LHCN-M2 (cell line): ENCODE results near the gene IPO13. TPM values are rescaled to one million over a fixed set of nuclear protein-coding genes. Genes with fewer than 3 reads are reported as not detected.
A peak's percentile ranks its signal among the peaks of the same experiment; 100 is the strongest.

Experiments used
- DNase-seq: peaks from one replicate; pipeline ENCODE4 v3.0.0-alpha.2; 2012; ENCODE audit warnings: low read depth
- total RNA-seq: library from RNA; depleted of rRNA; stranded (reverse); fragments of >200 nt; gene quantifications from 2 replicates; pipeline ENCODE4 v1.2.3, GENCODE V29; 2014

IPO13 gene
- total RNA-seq, 1 experiment from 2014 or later = 31.8 TPM

DNA sequence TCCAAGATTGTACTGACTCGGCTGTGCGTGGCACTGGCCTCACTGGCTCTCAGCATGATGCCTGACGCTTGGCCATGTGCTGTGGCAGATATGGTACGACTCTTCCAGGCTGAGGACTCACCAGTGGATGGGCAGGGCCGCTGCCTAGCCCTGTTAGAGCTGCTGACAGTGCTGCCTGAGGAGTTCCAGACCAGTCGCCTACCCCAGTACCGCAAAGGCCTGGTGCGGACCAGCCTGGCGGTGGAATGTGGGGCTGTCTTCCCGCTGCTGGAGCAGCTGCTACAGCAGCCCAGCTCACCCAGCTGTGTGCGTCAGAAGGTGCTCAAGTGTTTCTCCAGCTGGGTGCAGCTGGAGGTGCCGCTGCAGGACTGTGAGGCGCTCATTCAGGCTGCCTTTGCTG, 2.9 kb downstream of the IPO13 start:
- DNase-seq = no peak

GRCh38 chr1:43951021-43951985, 4.6 kb downstream of the IPO13 start:
- no peak for DNase-seq

GRCh38 chr1:43952731-43953346, 6.1 kb downstream of the IPO13 start:
- DNase-seq = no peak

DNA sequence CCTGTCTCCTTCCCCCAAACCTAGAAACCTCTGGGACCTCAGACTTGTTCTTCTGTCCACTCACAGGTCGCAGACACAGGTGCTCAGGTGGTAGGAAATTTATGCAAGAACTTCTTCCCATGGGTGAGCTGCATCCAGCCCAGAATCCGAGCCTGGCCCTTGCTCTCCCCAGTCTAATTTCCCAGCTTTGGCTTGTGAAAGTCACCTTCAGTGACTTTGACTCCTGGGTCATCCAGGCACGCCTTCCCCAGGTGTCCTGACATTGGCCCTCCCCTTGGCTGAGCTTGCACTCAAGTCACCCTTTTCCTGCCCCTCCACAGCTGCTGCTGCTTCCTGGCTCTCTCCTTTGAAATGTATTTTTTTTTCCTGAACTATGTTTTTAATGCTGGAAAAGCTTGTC, 6.6 kb downstream of the IPO13 start:
- DNase-seq = no peak

- no peak for DNase-seq
These were observed 7.3 kb downstream of the IPO13 start for GRCh38 chr1:43954036-43954435.

GRCh38 chr1:43956234-43956633, 9.5 kb downstream of the IPO13 start:
- DNase-seq = no peak

DNA sequence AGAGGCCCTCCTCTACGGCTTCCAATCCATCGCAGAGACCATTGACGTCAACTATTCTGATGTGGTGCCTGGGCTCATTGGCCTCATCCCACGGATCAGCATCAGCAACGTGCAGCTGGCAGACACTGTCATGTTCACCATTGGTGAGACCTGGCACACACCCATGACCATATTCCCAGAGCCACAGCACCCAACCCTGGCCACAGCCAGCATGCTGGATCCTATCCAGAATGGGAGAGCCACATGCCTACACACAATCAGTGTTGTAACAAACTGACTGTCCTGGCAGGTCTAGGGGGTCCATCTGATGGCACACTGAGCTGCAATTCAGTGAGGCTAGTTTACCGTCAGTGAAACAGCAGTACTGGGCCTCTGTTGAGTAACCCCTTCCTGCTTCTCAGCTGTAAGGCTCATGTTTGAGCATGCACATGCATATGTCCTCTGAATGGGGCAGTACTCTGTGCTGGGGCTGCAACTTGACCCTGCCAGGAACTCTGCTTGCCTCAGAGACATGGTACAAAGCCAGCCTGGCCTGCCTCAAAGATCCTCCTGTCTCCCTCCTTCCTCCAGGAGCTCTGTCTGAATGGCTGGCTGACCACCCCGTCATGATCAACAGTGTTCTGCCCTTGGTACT, 10.8 kb downstream of the IPO13 start:
- DNase-seq = no peak

GRCh38 chr1:43958351-43959255, 11.9 kb downstream of the IPO13 start:
- DNase-seq = no peak

DNA sequence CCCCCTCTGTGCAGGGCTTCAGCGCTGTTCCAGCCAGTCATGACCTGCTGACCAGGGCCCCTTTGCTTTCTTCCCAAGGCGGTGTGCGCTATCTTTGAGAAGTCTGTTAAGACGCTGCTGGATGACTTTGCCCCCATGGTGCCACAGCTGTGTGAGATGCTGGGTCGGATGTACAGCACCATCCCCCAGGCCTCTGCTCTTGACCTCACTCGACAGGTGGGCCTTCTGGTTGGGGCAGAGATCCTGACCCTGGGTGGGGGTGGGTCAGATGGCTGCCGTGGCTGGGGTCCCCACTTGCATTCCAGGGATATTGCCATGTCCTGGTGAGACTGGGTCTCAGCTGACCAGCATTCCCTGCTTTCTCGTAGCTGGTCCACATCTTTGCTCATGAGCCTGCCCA, 14.0 kb downstream of the IPO13 start:
- DNase-seq = no peak

DNA sequence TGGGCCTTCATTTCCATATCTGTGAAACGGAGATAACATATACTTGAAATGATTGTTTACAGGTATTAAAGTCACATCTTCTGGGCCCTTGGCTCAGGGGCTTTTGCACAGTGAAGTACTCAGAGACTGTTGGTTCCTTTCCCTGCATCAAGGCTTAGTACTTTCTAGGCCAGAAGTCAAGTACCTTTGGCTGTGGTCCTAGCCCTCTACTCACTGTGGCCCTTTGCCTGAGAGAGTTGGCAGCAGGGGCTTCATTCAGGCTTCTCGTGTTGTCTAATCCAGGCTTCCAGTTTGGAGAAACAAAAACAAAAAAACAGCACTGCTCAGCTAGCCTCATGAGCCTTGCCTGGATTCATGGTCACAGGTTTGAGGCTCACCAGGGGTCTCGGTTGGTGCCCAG, 14.9 kb downstream of the IPO13 start:
- DNase-seq = no peak

DNA sequence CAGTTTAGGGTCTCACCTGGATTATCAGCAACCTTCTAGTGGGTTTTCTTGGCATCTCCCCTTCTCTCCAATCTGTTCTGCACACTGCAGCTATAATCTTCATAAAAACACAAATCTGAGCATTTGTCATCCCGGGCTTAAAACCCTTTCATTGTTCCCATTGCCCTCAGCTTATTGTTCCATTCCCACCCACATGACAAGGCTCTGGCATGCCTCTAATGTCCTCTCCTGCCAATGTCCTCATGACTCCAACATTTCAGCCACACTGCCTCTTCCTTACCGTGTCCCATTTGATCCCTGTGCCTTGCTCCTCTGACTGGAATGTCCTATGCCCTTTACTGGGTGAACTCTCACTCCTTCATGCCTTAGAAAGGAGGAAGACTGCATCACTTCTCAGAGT, 15.6 kb downstream of the IPO13 start:
- DNase-seq = no peak

DNA sequence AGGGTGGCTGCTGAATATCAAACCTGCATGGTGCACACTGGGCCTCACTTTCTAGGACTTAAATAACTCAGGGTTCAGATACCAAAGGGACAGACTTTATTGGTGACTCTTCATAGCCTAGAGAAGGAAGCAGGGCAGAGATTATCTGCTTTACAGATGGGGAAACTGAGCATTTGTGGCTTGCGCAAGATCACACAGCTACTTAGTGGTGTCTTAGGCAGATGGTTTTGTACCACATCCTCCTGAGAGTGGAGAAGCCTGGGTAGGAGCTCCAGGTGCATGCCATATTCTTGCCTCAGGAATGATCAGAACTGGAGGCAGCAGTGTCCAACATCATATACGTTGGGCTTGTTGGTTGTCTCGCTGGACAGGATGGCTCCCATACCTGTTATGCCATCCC, 16.3 kb downstream of the IPO13 start:
- no peak for DNase-seq

DNA sequence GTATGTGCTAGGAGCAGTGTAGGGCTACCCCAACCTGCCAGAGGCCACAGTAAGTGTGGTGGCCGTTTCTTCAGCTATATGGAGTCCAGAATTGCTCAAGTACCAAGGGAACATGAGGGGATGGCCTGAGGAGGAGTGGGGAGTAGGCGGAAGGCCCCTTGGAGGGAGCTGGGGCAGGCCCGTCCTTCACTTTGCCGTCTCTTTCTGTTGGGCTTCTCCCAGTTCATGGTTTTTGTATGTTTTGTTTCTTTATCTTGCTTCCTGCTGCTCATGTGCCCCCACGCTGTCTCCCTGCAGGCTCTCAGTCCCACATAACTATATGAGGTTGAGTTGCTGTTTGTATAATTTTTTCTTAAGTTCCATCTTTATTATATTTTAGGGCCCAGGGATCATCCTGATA, 17.1 kb downstream of the IPO13 start:
- DNase-seq = no peak

- no peak for DNase-seq
These were observed 18.6 kb downstream of the IPO13 start for GRCh38 chr1:43965316-43965715.

GRCh38 chr1:43968348-43968948, 21.7 kb downstream of the IPO13 start:
- no peak for DNase-seq

DNA sequence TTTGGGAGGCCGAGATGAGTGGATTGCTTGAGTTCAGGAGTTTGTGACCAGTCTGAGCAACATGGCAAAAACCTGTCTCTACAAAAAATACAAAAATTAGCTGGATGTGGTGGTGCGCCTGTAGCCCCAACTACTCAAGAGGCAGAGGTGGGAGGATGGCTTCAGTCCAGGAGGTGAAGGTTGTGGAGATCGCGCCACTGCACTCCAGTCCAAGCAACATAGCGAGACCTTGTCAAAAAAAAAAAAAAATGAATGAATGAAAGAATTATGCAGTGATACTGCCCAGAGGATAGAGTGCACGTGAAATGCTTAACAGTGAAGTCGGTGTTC, 22.6 kb downstream of the IPO13 start:
- DNase-seq = no peak

GRCh38 chr1:43969746-43970466, 23.2 kb downstream of the IPO13 start, which contains the start of gene DPH2:
Gene DPH2, plus strand, starts transcription at chr1:43970010. Its CDS starts 166 bp downstream, at chr1:43970176.
- peak; percentile 94 for DNase-seq

- no peak for DNase-seq
These were observed 23.8 kb downstream of the IPO13 start for GRCh38 chr1:43970502-43970901.

DNA sequence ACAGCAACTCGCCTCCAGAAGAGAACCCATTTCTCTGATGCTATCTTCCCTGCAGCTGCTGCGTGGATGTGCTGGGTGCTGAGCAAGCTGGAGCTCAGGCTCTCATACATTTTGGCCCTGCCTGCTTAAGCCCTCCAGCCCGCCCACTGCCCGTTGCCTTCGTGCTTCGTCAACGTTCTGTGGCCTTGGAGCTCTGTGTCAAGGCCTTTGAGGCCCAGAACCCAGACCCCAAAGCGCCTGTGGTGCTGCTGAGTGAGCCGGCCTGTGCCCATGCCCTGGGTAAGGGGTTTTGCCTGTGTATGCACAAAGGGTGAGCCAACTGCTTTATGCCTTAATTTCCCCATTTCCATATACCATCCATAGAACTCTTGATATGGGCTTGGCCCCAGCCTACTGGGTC, 24.2 kb downstream of the IPO13 start:
- no peak for DNase-seq

GRCh38 chr1:43971336-43971980, 24.7 kb downstream of the IPO13 start:
- DNase-seq = no peak
